HG02610 (cell line): ENCODE measurements around the gene DUSP23.

Source experiments
- ATAC-seq: cut with Tn5 transposase; IDR thresholded peaks from one replicate; pipeline ENCODE4 v1.9.1; 2021; ENCODE audit warnings: mild to moderate bottlenecking, moderate library complexity; ENCODE audit not compliant: unreplicated experiment

DUSP23 gene

DNA sequence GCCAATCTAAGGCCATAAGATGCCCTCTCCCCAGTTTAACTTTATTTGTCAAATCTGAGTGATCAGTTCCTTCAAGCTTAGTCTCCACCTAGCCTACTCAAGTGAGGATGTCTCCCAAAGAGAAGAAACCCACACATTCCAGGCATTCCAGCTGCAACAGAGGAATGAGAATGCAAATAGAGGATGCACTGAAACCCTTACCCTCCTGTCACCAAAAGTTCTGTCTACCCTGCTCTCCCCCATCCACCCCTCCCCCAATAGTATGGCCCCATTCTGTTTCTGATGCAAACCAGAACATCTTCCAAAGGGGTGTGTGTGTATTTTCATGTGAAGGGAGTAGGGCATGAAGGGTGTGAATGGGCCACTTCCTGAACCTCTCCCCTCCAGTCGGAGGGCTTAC is 3.0 kb downstream of the DUSP23 start:
- no peak for ATAC-seq

DNA sequence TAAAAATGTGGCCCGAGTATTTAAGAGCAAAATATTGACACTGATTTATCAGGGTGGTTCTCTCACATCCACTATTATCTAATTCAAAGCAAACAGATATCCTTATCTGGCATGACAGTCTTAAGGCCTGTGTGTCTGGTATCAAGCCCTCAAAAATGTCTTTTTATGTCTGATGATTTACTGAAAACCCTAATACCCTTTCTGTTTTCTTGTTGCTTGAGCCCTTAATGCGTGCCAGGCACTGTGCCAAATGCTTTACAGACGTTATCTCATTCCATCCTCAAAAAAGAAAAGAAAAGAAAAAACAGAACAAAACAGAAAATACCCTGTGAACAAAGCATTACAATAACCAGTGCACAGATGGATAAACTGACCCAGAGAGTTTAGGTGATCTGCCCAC is 5.7 kb downstream of the DUSP23 start:
- no peak for ATAC-seq

DNA sequence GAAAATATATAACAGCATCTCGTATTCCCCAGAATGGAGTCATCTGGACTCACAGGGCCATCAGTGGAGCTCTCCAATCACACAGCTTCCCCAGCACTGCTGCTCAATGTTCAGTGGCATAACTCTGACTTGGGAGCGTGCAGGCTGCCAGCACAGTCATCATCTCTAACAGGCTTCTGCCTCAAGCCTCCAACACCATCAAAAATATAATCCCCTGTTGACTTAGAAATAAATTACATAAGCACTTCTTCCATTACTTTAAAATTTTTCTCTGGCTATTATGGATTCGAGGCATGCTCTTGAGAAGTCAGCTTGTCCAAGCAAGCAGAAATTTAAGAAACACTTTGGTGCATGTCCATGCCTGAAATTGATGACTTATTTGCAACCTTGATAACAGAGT is 6.2 kb downstream of the DUSP23 start:
- ATAC-seq, result no peak

DNA sequence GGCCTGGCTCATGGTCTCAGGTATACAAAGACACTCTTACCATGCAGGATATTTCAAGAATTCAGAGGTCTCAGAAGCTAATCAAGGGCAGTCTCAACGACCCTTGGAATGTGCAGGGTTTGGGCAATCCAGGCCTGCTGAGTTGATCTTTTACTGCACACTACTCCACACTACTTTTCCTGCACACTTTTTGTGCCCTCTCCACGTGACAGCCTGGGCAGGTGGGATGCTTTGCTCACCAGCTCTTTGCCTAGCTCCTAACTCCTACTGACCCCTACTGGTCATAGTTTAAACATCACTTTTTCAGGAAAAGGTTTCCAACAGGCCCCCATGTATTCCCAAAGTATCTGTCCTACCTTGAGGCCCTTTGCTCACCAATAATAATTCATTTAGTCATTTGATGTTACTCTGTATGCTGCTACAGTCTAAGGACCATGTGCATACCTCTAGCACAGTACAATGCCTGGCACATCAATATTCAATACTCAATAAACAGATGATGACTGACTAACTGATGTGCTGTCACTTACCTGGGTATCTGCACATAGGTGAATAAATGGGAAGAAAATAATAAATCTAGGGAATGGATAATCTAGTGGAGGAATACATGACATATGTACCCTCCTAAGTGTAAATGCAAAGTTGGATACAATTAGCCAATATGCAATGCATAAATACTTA is 9.6 kb downstream of the DUSP23 start:
- ATAC-seq, result no peak

DNA sequence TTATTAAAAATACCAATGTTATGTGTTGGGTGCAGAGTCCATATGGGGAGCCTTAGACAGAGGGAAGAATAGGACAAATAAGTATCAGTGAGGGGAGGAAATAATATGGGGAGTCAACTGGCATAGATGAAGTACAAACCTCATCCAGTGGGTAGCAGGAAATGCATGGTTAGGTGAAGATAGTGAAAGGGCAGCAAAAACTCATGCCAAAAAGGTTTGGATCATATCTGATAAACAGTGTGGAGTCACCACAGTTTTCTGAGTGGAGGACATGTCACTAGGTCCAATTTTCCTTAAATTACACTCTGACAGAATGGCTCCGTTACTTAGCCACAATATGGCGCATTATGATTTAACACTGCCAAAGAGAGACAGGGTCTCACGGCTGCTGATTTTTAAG is 10.3 kb downstream of the DUSP23 start:
- ATAC-seq, result no peak

DNA sequence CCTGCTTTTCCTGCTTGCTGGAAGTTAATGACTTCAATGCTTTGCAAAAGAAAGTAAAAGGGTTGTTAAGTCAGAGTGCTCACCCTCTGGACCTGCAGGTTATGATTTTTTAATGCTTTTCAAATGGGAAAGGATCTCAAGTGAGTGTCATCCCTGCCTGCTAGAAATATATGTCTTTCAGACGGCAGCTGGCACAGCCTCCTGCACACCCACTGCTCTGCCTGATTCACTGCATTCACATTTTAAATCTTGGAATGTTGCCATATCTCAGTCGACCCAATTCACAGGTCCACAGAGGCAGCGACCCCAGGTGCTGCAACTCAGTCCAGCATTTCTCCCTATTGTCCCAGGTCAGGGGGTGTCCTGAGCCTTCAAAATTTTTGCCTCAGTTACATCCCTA is 10.7 kb downstream of the DUSP23 start:
- ATAC-seq, result no peak

DNA sequence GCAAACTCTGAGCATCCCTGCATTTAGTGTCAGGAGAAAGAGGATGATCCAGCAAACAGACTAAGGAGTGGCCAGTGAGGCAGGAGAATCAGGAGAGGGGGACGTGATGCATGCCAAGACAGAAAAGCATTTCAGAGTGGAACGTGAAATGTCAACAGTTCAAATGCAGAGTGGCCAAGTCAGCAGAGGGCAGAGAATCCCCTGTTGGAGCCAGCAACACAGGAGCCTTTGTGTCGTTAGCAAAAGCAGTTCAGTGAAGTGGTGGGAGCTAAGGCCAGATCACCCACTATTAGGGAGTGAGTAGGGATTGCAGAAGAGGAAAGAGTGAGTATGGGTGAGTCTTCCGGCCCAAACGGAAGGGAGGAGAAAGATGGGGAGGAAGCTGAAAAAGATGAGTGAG is 14.8 kb downstream of the DUSP23 start:
- ATAC-seq, result no peak

DNA sequence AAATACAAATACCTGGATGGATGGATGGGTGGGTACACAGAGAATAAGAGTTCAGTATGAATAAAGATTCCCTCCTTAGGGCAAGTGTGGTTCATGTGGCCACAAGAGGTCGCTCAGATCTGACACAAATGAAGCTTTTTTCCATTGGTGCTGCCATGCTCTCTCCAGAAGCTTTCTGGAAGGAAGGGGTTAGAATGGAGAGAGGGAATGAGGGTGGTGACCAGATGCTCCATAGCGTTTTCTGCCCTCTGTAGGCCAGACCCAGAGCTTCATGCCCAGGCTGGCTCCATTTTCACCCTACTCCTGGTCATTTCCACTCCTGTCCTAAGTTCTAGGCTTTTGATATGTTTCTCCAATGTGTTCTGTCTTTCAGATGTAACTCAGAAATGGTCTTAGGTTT is 18.1 kb downstream of the DUSP23 start:
- ATAC-seq, result peak; percentile 40

DNA sequence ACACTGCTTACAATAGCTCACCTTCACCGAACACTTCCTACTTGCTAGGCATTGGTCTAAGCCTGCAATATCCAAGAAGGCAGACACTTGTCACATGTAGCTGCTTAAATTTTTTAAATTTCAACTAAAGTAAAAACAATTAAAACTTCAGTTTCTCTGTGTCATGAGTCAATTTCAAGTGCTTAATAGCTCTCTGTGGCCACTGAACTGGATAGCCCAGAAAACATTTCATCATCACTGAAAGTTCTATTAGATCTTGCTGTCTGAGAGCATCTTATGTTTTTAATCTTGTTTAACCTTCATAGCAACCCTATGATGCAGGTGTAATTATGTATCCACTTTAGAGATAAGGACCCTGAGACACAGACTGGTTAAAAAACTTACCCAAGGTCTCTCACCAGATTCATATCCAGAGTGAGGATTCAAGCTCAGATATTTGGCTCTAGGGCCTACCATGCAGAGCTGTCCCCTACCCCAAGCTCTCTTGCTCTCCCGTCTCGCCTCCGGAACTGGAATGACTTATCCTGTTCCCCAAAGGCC is 18.8 kb downstream of the DUSP23 start:
- ATAC-seq, result no peak

DNA sequence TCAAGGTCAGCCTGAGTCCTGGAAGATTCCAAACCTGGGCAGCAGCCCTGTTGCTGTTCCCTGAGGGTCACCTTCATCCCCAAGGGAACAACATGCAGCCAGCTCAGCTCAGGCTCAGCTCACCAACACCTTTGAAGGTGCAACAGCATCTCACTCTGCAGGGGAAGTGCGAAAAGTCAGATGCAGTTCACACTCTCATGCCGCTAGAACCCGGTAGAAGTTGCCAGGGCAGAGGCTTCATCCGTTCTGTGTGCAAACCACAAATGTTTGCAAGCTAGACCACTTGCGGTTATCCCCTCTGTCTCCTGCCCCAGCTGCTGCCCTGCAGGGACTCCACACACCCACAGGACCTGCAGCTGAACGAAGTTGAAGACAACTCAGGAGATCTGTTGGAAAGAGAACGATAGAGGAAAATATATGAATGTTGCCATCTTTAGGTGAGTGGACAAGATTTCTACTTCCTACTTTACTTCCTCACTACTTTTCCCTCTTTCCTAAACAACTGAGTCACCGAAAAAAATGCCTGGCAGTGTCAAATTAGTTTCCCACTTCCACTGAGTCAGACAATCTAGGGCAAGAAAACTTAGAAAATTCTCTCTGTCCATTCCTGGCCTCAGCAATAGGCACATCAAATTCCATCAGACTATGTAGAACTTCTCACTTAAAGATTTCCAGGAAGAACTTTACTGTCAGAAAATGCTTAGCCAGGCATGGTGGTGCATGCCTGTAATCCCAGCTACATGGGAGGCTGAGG is 19.6 kb downstream of the DUSP23 start:
- peak; percentile 64 for ATAC-seq

DNA sequence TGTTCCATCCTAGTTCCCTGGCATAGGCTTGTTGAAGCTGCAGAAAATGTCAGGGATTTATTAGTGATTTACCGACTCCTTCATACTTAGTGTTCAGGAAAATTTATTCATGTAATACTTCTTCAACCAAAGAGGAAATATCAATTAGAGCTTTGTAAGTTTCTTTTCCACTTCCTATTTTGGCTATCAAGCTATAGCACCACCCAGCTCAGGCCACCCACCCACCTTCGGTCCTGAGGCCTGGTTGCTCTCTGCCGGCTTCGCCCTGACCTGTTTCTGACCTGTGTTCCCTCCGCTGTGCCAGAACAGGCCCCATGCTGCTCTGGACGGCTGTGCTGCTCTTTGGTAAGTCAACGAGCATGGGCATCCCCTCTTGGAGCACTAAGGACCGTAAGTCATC is 21.3 kb downstream of the DUSP23 start, which contains the start of gene FCRL6:
FCRL6 (plus strand) TSS at position 250 of the 400 bp plus-strand sequence; CDS start at position 315, 65 bp downstream.
- ATAC-seq, result no peak

DNA sequence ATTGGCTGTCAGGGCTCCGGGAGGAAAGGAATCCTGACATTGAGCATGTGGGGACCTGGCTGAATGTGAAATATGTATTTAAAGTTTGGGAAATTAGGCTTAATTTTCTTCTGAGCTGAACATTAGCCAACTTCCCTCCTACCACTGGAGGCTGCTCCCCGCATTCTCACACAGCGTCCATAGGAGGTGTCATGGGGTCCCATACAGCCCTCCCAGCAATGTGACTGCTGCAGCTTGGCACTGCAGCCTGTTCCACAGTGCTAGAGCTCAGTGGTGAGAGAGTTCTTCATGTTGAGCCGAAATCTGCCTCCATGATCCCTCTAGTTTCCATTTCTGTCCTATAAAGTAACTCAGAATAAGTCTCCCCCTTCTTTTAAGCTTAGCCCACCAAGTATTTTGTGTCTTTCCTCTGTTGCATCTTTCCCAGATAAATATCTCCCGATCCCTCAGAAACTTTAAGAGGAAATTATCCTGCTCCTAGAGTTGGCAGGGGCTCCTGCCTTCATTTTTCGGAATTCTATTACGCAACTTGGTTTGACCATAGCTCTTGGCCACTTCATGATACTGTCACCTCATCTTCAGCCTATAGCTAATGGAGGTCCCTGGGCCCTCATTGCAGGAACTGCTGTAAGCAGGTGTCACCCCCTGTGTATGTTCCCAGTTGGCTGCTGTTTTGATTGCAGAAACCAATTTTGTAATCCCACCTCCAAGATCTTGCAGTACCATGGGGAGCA is 23.4 kb downstream of the DUSP23 start:
- ATAC-seq, result no peak

DNA sequence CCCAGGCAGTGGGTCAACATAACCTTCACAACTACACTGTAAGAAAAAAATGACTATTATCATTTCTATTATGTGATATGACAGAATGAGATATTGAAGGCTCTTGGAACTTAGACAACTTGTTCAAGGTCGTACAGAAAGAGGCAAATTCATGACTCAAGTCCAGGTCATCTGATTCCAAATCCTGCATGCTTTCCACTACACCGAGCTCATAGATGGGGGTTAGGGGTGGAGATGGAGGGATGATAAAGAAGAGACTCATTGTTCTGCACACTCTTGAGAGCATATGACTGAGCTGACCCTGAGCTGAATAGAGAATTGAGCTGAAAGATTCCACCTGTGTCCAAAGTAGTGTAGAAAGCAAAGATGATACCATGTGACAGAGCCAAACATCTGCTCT is 24.2 kb downstream of the DUSP23 start:
- no peak for ATAC-seq

DNA sequence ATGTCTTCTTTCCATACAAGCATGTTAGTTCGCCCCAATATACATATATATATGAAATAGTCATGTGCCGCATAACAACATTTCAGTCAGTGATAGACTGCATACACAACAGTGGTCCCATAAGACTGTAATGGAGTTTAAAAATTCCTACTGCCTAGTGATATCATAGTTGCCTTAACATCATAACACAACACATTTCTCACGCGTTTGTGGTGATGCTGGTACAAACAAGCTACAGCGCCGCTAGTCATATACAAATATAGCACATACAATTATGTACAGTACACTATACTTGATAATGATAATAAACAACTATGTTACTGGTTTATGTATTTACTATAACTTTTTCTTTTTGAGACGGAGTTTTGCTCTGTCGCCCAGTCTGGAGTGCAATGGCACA is 35.2 kb downstream of the DUSP23 start:
- ATAC-seq, result no peak

DNA sequence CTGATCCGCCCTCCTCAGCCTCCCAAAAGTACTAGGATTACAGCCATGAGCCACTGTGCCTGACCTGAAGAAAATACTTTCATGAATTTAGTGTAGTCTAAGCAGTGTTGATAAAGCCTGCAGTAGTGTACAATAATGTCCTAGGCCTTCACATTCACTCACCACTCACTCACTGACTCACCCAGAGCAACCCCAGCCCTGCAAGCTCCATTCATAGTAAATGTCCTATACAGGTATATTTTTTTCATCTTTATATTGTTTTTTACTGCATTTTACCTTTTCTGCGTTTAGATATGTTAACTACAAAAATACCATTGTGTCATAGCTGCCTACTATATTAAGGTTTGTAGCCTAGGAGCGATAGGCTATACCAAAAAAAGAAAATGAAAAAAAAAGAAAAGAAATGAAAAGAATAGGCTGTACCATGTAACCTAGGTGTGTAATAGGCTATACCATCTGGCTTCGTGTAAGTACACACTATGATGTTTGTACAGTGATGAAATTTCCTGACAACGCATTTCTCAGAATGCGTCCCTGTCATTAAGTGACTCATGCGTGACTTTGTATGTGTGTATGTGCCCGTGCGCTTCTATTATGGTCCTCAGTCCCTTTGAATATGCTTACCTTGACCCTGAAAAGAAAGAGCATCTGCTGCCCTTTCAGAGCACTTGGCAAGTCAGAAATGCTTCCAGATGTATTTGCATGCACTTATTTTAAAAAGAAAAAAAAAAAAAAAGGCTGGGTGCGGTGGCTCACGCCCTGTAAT is 36.7 kb downstream of the DUSP23 start:
- ATAC-seq, result no peak

DNA sequence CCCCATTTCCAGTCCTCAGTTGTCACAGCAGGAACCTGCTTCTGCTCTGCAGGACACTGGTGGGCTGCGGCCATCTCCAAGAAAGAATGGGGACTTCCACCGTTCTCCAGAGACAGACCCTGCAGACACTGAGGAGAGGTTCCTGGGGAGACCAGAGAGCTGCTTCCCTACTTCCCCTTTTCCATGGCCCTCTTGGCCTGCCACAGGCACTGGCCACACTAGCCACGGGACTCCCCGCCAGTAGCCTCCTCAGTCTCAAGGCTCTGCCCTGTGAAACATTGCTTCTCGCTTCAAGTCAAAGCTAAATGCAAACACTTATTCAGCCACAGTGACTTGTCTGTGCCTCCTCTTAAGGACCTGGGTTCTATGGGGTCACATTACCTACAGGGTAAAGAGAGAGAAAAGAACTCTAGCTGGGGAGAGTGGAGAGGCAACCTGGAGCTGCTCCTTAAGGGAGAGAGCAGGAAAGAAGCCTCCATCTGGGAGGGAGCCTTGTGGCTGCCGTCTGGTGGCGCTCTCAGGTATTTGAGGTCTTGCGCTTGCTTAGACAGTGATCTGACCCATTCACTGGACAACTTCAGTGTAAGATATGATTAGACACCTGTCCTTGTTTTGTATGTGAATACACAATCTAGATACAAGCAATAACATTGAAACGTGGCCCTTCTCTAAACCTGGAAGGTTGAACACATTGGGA is 40.6 kb downstream of the DUSP23 start:
- peak; percentile 34 for ATAC-seq

DNA sequence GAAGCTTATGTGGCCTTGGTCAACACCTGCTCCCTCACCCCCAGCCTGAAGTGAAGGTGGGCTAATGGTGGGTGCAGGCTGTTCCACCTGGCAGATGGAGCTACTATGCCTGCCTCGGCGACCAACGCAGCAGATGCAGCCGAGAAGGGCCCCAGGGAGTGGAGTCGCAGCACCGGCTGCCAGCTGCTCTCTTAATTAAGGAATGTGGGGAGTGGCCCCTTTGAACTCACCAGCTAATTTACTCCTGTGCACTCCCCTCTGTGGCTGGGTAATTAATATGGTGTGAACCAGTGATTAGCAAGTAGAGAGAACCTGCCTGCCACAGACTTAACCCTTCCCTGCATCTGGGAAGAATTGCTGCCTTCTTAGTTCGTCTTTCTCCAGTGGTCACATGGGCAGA is 42.6 kb downstream of the DUSP23 start:
- no peak for ATAC-seq

DNA sequence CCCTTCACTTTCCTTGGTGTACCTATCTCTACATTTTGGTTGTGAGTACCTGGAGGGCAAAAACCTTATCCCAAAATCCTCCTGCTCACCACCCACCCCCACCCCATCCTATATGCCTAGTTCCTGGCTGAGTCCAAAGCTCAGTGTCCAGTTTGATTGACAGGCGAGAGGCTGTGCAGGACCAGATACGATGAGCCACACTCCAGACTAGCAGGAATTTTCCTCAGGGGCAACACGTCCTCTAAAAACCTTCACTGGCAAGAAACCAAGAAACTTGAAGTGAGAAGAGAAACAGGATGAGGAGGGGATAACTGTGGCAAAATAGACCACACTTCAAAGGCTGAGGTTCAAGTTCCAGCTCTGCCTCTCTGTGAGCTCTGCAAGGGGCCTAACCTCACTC is 44.8 kb downstream of the DUSP23 start:
- ATAC-seq, result no peak

DNA sequence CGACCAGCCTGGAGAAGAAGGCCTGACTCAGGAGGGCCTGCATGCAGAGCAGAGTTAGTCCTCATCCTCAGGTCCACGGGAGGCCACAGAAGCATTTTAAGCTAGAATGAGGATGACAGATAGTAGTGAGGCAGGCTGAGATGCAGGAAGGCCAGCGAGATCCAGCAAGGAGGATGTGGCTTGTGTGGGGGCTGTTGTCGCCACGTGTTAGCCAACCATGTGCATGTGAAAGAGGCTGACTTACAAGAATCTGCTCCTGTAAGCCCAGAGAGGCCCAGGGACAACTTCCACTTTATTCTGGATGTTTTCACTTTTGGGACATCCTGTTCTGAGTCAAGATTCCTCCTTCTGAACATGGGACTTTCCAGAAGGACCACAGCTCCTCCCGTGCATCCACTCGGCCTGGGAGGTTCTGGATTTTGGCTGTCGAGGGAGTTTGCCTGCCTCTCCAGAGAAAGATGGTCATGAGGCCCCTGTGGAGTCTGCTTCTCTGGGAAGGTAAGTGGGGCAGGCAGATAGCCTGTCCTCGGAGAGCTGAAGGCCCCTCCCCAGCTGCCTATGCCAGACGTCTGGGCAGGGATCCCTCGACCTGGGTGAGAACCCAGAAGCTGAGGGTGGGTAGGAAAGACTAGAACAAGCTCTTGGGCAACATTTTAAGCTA is 45.8 kb downstream of the DUSP23 start, which contains the start of gene SLAMF8:
SLAMF8 (plus strand) TSS at position 433 of the 661 bp plus-strand sequence; CDS start at position 459, 26 bp downstream.
- peak; percentile 60 for ATAC-seq

DNA sequence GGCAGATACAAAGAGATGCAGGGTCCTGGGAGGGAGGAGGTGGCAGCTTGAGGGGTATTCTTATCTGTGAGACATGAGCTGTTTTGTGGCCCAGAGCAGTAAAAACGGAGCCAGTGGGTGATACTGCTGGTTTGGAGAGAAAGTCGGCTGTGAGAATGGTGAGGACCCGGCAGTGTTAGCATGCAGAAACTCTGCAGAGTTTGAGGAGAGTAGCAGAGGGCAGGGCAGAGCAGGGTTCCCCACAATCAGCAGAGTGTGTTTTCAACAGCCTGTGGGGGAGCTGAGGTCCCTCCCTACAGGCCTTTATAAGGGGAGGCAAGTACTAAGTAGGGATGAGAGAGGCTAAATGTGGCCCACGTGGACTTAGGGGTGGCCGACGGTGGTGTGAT is 46.3 kb downstream of the DUSP23 start:
- ATAC-seq, result no peak
